ENCODE measurements around the gene C10orf67. TPM values are rescaled to one million over a fixed set of nuclear protein-coding genes. Genes with fewer than 3 reads are reported as not detected.

Gene C10orf67
- total RNA-seq, 2 donors from 2014 or later = not detected

GRCh38 chr10:23198940-23199767 is 145.4 kb downstream of the C10orf67 start:
- no peak for TF ChIP-seq CTCF (IDR thresholded peaks at IDR 0.05)
- intact Hi-C loops (cut with DNase I) = no loop called here
- DNase-seq = no peak
- no peak overlapping the region for H3K27ac ChIP-seq
- H3K27me3 ChIP-seq = peaks cover 54% of the 10 kb centered on the region
- no peaks in the 10 kb centered on the region for H3K4me1 ChIP-seq
- no peaks in the 10 kb centered on the region for H3K36me3 ChIP-seq
- no peak overlapping the region for H3K9ac ChIP-seq (ENCODE audit: low read depth in 2 of 2, low read length in 2 of 2)
- no peaks in the 10 kb centered on the region for H3K9me3 ChIP-seq
- no peak overlapping the region for H3K4me3 ChIP-seq

DNA sequence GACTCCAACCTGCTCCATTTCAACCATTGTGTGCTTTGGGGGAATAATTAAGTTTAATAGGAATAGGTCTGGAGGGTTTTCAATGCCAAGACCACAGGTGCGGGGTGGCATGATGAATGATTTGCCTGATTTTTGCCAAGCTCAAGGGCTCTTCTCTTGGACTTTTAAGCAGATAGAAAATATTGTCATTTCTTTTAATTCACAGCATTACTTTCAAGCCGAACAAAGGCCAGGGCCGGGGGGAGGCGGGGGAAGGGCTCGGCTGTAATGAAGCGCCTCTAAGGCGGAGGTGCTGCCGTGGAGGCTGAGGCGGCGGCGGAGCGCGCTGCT is 146.0 kb downstream of the C10orf67 start:
- peaks cover 60% of the 10 kb centered on the region for H3K27me3 ChIP-seq
- no peak overlapping the region for H3K4me3 ChIP-seq
- H3K36me3 ChIP-seq = no peaks in the 10 kb centered on the region
- no peaks in the 10 kb centered on the region for H3K9me3 ChIP-seq
- H3K9ac ChIP-seq (ENCODE audit: low read depth in 2 of 2, low read length in 2 of 2) = no peak overlapping the region
- H3K27ac ChIP-seq = no peak overlapping the region
- no peak for TF ChIP-seq CTCF (IDR thresholded peaks at IDR 0.05)
- DNase-seq = no peak
- H3K4me1 ChIP-seq = no peaks in the 10 kb centered on the region
- intact Hi-C loops (cut with DNase I) = no loop called here

- DNase-seq = no peak
These were observed 147.2 kb downstream of the C10orf67 start for GRCh38 chr10:23197416-23197861.

GRCh38 chr10:23196915-23197314 is 147.7 kb downstream of the C10orf67 start:
- no peaks in the 10 kb centered on the region for H3K36me3 ChIP-seq
- H3K9ac ChIP-seq (ENCODE audit: low read depth in 2 of 2, low read length in 2 of 2) = no peak overlapping the region
- H3K9me3 ChIP-seq = no peaks in the 10 kb centered on the region
- H3K4me3 ChIP-seq = no peak overlapping the region
- H3K27me3 ChIP-seq = peaks cover 74% of the 10 kb centered on the region
- H3K27ac ChIP-seq = no peak overlapping the region
- no peaks in the 10 kb centered on the region for H3K4me1 ChIP-seq
- intact Hi-C loops (cut with DNase I) = no loop called here
- TF ChIP-seq CTCF (IDR thresholded peaks at IDR 0.05) = no peak
- DNase-seq = no peak

More at GRCh38 chr10:23197416-23197861, 147.2 kb downstream of the C10orf67 start:
- no peaks in the 10 kb centered on the region for H3K36me3 ChIP-seq
- peaks cover 69% of the 10 kb centered on the region for H3K27me3 ChIP-seq
- no peak overlapping the region for H3K4me3 ChIP-seq
- H3K27ac ChIP-seq = no peak overlapping the region
- intact Hi-C loops (cut with DNase I) = no loop called here
- H3K9ac ChIP-seq (ENCODE audit: low read depth in 2 of 2, low read length in 2 of 2) = no peak overlapping the region
- TF ChIP-seq CTCF (IDR thresholded peaks at IDR 0.05) = no peak
- no peaks in the 10 kb centered on the region for H3K9me3 ChIP-seq
- no peaks in the 10 kb centered on the region for H3K4me1 ChIP-seq

GRCh38 chr10:23195846-23196600 is 148.6 kb downstream of the C10orf67 start:
- Histone ChIP-seq H3K27me3 (peaks cover 82% of the 10 kb centered on the region), H3K27ac (no peak overlapping the region), H3K4me1 (no peaks in the 10 kb centered on the region), H3K4me3 (no peak overlapping the region), H3K36me3 (no peaks in the 10 kb centered on the region), H3K9ac (ENCODE audit: low read depth in 2 of 2, low read length in 2 of 2) (no peak overlapping the region), H3K9me3 (no peaks in the 10 kb centered on the region)
- no peak for DNase-seq
- no peak for TF ChIP-seq CTCF (IDR thresholded peaks at IDR 0.05)
- intact Hi-C loops (cut with DNase I) = no loop called here

All from colonic mucosa (tissue), 4 donors.